Effector memory CD8-positive, alpha-beta T cell (primary cell): ENCODE measurements around the gene SGPP1.
A peak's percentile ranks its signal among the peaks of the same experiment; 100 is the strongest.

ENCODE experiments used
- ATAC-seq: fragments of 150-1000 bp; cut with Tn5 transposase; replicated peaks from 2 replicates; pipeline ENCODE4 v1.10.0; 2021; ENCODE audit warnings: mild to moderate bottlenecking, moderate library complexity
- DNase-seq, 3 experiments: peaks; one replicate each; pipeline ENCODE4 v3.0.0; 2021
- H3K27ac Mint-ChIP-seq, 2 donors: one replicate each; pipeline ENCODE4 v1.8.0; 2022; ENCODE audit warnings: mild to moderate bottlenecking in 2 of 2, mixed read lengths in 2 of 2, moderate library complexity in 2 of 2
- H3K27me3 Mint-ChIP-seq, 2 donors: one replicate each; pipeline ENCODE4 v1.8.0; 2022; ENCODE audit warnings: mixed read lengths in 2 of 2
- H3K36me3 Mint-ChIP-seq: one replicate; pipeline ENCODE4 v1.8.0; 2022; ENCODE audit warnings: mild to moderate bottlenecking, moderate library complexity, mixed read lengths; ENCODE audit not compliant: insufficient read depth
- H3K4me1 Mint-ChIP-seq, 2 donors: one replicate each; pipeline ENCODE4 v1.8.0; 2022; ENCODE audit warnings: low read depth in 2 of 2, mixed read lengths in 2 of 2
- H3K4me3 Mint-ChIP-seq, 2 donors: one replicate each; pipeline ENCODE4 v1.8.0; 2022; ENCODE audit warnings: mild to moderate bottlenecking in 2 of 2, mixed read lengths in 2 of 2, moderate library complexity in 2 of 2
- H3K9me3 Mint-ChIP-seq, 2 donors: one replicate each; pipeline ENCODE4 v1.8.0; 2022; ENCODE audit warnings: mixed read lengths in 2 of 2
- total RNA-seq, 9 experiments: gene quantifications; one replicate each; lab custom pipeline; 2026; lab: John Stamatoyannopoulos, UW

The SGPP1 gene
- total RNA-seq, result 11.9 to 34.1 (median 20.6) reads per million in 9 experiments

- Mint-ChIP-seq H3K36me3 (peaks cover 6% of the 10 kb centered on the region), H3K27me3 (no peaks in the 10 kb centered on the region), H3K9me3 (no peaks in the 10 kb centered on the region), H3K4me1 (peaks cover 31 to 34% of the 10 kb centered on the region in 2 donors), H3K27ac (peak within 1 kb of the TSS; percentile 92 to 95), H3K4me3 (peak within 1 kb of the TSS; percentile 98 to 100)
- ATAC-seq, result peak; percentile 91
- peak; percentile 75 to 80 (median 78) for DNase-seq
Measured at GRCh38 chr14:63727736-63728728, at the start of gene SGPP1. SGPP1 (minus strand) TSS chr14:63728065; CDS start chr14:63727944, 121 bp downstream.

DNA sequence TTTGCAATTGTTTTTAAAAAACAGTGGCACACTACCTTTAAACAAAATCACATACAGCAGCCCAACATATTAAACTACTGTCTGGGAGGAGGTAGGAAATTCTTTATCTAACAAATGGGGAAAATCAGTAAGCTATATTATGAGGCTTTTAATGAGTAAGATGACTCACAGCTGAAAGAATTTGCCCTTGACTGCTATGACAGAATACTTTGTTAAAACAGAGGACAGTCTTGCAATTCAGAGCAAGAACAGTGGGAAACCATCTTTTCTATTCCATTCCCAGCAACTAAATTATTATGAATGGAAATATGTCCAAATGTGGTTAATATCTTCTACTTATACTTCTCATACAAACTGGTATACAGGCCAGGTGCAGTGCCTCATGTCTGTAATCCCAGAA lies 49.2 kb upstream of the SGPP1 start:
- Mint-ChIP-seq H3K27me3 (no peaks in the 10 kb centered on the region), H3K27ac (no peak overlapping the region), H3K9me3 (no peaks in the 10 kb centered on the region), H3K36me3 (no peaks in the 10 kb centered on the region), H3K4me3 (no peak overlapping the region), H3K4me1 (no peaks in the 10 kb centered on the region)
- ATAC-seq, result no peak
- DNase-seq, result no peak

DNA sequence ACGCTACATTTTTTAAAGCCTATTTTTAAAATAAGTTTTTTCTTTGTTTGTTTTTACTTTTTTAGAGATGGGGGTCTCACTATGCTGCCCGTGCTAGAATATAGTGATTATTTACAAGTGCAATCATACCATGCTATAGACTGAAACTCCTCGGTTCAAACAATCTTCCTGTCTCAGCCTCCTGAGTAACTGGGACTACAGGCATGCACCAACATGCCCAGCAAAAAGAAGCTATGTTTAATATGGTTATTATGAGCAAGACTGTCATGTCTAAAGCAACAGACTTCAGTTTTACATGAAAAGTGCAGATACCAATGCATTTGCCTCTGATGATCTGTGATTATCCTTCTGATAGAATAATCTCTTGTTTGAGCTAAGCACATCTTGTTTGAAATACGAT lies 45.6 kb upstream of the SGPP1 start:
- no peaks in the 10 kb centered on the region for H3K27me3 Mint-ChIP-seq
- H3K4me1 Mint-ChIP-seq, result no peaks in the 10 kb centered on the region
- no peak for DNase-seq
- H3K4me3 Mint-ChIP-seq, result no peak overlapping the region
- no peak for ATAC-seq
- no peak overlapping the region for H3K27ac Mint-ChIP-seq
- H3K36me3 Mint-ChIP-seq, result no peaks in the 10 kb centered on the region
- H3K9me3 Mint-ChIP-seq, result no peaks in the 10 kb centered on the region

- H3K4me3 Mint-ChIP-seq, result no peak overlapping the region
- no peak overlapping the region for H3K27ac Mint-ChIP-seq
- H3K9me3 Mint-ChIP-seq, result no peaks in the 10 kb centered on the region
- ATAC-seq (peak; percentile 85), DNase-seq (peak; percentile 46 to 54 (median 48))
- H3K36me3 Mint-ChIP-seq, result no peaks in the 10 kb centered on the region
- H3K27me3 Mint-ChIP-seq, result no peaks in the 10 kb centered on the region
- no peaks in the 10 kb centered on the region for H3K4me1 Mint-ChIP-seq
Measured at GRCh38 chr14:63770187-63770807, 42.4 kb upstream of the SGPP1 start.

- Mint-ChIP-seq H3K27ac (no peak overlapping the region), H3K27me3 (no peaks in the 10 kb centered on the region), H3K4me1 (no peaks in the 10 kb centered on the region), H3K9me3 (no peaks in the 10 kb centered on the region), H3K4me3 (no peak overlapping the region), H3K36me3 (no peaks in the 10 kb centered on the region)
- no peak for DNase-seq
- no peak for ATAC-seq
Measured at GRCh38 chr14:63766611-63767010, 38.7 kb upstream of the SGPP1 start.

- no peak for DNase-seq
- no peak overlapping the region for H3K27ac Mint-ChIP-seq
- no peak overlapping the region for H3K4me3 Mint-ChIP-seq
Measured at GRCh38 chr14:63764620-63765139, 36.8 kb upstream of the SGPP1 start.

GRCh38 chr14:63764103-63764502 lies 36.2 kb upstream of the SGPP1 start:
- no peak for DNase-seq
- Mint-ChIP-seq H3K27me3 (no peaks in the 10 kb centered on the region), H3K4me3 (no peak overlapping the region), H3K36me3 (peaks cover 2% of the 10 kb centered on the region), H3K27ac (no peak overlapping the region), H3K9me3 (no peaks in the 10 kb centered on the region), H3K4me1 (peaks cover 5 to 6% of the 10 kb centered on the region in 2 donors)
- ATAC-seq, result no peak

More at GRCh38 chr14:63764620-63765139, 36.8 kb upstream of the SGPP1 start:
- no peaks in the 10 kb centered on the region for H3K27me3 Mint-ChIP-seq
- H3K36me3 Mint-ChIP-seq, result no peaks in the 10 kb centered on the region
- no peaks in the 10 kb centered on the region for H3K9me3 Mint-ChIP-seq
- peaks cover 1% of the 10 kb centered on the region in 2 donors for H3K4me1 Mint-ChIP-seq
- no peak for ATAC-seq

GRCh38 chr14:63761351-63762117 lies 33.7 kb upstream of the SGPP1 start:
- peaks cover 5 to 6% of the 10 kb centered on the region in 2 donors for H3K4me1 Mint-ChIP-seq
- no peaks in the 10 kb centered on the region for H3K9me3 Mint-ChIP-seq
- ATAC-seq, result no peak
- H3K27me3 Mint-ChIP-seq, result no peaks in the 10 kb centered on the region
- H3K27ac Mint-ChIP-seq, result no peak overlapping the region
- peaks cover 2% of the 10 kb centered on the region for H3K36me3 Mint-ChIP-seq
- no peak for DNase-seq
- no peak overlapping the region for H3K4me3 Mint-ChIP-seq

DNA sequence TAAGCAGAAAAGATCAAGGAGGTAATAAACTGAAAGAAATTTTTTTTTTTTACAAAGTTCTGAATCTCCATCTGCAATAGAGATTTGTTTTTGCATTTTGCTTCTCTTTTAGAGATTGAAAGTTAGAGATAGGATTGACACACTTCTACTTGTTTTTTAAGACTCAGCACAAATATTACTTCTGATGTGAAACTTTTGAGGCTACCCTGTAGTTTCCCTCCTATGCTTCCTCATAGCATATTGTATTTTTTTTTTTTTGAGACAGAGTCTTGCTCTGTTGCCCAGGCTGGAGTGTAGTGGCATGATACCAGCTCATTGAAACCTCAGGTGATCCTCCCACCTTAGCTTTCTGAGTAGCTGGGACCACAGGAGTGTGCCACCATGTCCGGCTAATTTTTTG lies 32.1 kb upstream of the SGPP1 start:
- Mint-ChIP-seq H3K4me1 (peaks cover 5 to 6% of the 10 kb centered on the region in 2 donors), H3K27ac (peak overlapping the region; percentile 75 to 88), H3K27me3 (no peaks in the 10 kb centered on the region), H3K9me3 (no peaks in the 10 kb centered on the region), H3K36me3 (peaks cover 2% of the 10 kb centered on the region), H3K4me3 (peak overlapping the region; percentile 60 to 62)
- DNase-seq, result no peak
- ATAC-seq, result peak; percentile 18

GRCh38 chr14:63759456-63759855 lies 31.6 kb upstream of the SGPP1 start:
- peak; percentile 99 for ATAC-seq
- H3K4me3 Mint-ChIP-seq, result peak overlapping the region; percentile 60 to 62
- H3K27me3 Mint-ChIP-seq, result no peaks in the 10 kb centered on the region
- H3K4me1 Mint-ChIP-seq, result peaks cover 5 to 6% of the 10 kb centered on the region in 2 donors
- H3K36me3 Mint-ChIP-seq, result peaks cover 2% of the 10 kb centered on the region
- H3K27ac Mint-ChIP-seq, result peak overlapping the region; percentile 75 to 88
- DNase-seq, result peak in 1 of 3 experiments; percentile 23
- H3K9me3 Mint-ChIP-seq, result no peaks in the 10 kb centered on the region

GRCh38 chr14:63757211-63757610 lies 29.3 kb upstream of the SGPP1 start:
- Mint-ChIP-seq H3K27me3 (peaks cover 0 to 8% of the 10 kb centered on the region in 2 donors), H3K27ac (no peak overlapping the region), H3K4me3 (no peak overlapping the region), H3K4me1 (peaks cover 5 to 6% of the 10 kb centered on the region in 2 donors), H3K36me3 (peaks cover 2% of the 10 kb centered on the region), H3K9me3 (no peaks in the 10 kb centered on the region)
- DNase-seq (no peak), ATAC-seq (no peak)

DNA sequence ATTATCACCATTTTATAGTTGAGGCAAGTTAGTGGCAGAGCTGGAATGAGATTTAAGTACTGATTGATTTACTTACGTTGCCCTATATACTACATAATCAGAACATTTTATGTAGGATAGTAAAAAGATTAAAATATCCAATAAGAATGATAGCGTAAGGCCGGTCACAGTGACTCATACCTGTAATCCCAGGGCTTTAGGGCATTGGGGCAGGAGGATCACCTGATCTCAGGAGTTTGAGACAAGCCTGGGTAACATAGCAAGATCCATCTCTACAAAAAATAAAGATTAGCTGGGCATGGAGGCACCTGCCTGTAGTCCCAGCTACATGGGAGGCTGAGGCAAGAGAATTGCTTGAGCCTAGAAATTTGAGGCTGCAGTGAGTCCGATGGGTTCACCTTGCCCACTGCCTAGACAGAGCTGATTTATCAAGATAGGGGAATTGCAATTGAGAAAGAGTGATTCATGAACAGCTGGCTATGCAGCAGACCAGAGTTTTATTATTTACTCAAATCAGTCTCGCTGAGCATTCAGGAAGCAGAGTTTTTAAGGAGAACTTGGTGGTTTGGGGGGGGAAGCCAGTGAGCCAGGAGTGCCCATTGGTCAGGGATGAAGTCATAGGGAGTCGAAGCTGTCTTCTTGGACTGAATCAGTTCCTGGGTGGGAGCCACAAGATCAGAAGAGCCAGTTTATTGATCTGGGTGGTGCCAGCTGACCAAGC lies 24.7 kb upstream of the SGPP1 start:
- H3K36me3 Mint-ChIP-seq, result no peaks in the 10 kb centered on the region
- no peak overlapping the region for H3K4me3 Mint-ChIP-seq
- no peaks in the 10 kb centered on the region for H3K4me1 Mint-ChIP-seq
- no peak for ATAC-seq
- H3K27ac Mint-ChIP-seq, result no peak overlapping the region
- H3K27me3 Mint-ChIP-seq, result peaks cover 0 to 8% of the 10 kb centered on the region in 2 donors
- no peaks in the 10 kb centered on the region for H3K9me3 Mint-ChIP-seq
- no peak for DNase-seq
